ENCODE results near the gene PGM1. TPM values are rescaled to one million over a fixed set of nuclear protein-coding genes. Genes with fewer than 3 reads are reported as not detected.
A peak's percentile ranks its signal among the peaks of the same experiment; 100 is the strongest.

PGM1 gene
- total RNA-seq, 1 experiment from 2014 or later: 101 TPM

- CTCF ChIA-PET: interaction anchor here (0.5 kb wide), 1 partner anchor 1298 kb away, joined by 8 read pairs; the partner anchor contains the start of gene JAK1
- Histone ChIP-seq H3K79me2 (ENCODE audit: low read depth) (no peaks in the 10 kb centered on the region), H4K20me1 (ENCODE audit: insufficient read depth) (no peaks in the 10 kb centered on the region)
Measured at GRCh38 chr1:63668298-63668697, 75.1 kb downstream of the PGM1 start.

GRCh38 chr1:63669151-63669961 is 76.1 kb downstream of the PGM1 start:
- H3K9me2 ChIP-seq (ENCODE audit: insufficient read depth): no peaks in the 10 kb centered on the region
- no peaks in the 10 kb centered on the region for H3K27me3 ChIP-seq (ENCODE audit: insufficient read depth, low read depth)
- H3K9me3 ChIP-seq (ENCODE audit: insufficient read depth, low read depth): peaks cover 22% of the 10 kb centered on the region; the same call in 1 of the 2 replicates
- no peaks in the 10 kb centered on the region for H3K79me2 ChIP-seq (ENCODE audit: low read depth)
- H3K27ac ChIP-seq: no peak overlapping the region
- H3K36me3 ChIP-seq (ENCODE audit: low read depth): peaks cover 5% of the 10 kb centered on the region; the same call in 1 of the 2 replicates
- peak in 1 of 2 experiments; percentile 33 for DNase-seq
- intact Hi-C loops (cut with micrococcal nuclease; ENCODE audit: unreplicated experiment): loop anchor here (10.0 kb wide), 1 partner anchor 335 kb away; no protein-coding TSS in a partner anchor
- no peak overlapping the region for H3K4me2 ChIP-seq
- ChIA-PET POLR2A (ENCODE audit: unreplicated experiment) (no interaction called here), CTCF (interaction anchor here (1.1 kb wide), 1 partner anchor 23 kb away, joined by 3 read pairs; no protein-coding TSS in a partner anchor)
- BruUV-seq (replicated peaks): no TSS peak
- TF ChIP-seq EZH2 (IDR thresholded peaks at IDR 0.05; ENCODE audit: low read depth) (no peak), CTCF (conservative IDR thresholded peaks at IDR 0.05) (no peak)
- H4K20me1 ChIP-seq (ENCODE audit: insufficient read depth): no peaks in the 10 kb centered on the region
- H3K4me1 ChIP-seq (replicated peaks; ENCODE audit: insufficient read depth): peaks cover 19% of the 10 kb centered on the region
- no peak overlapping the region for H3K4me3 ChIP-seq
- H3F3A ChIP-seq (ENCODE audit: insufficient read depth, low read depth): peaks cover 16% of the 10 kb centered on the region
- H2AFZ ChIP-seq: no peak overlapping the region

More at GRCh38 chr1:63668298-63668697, 75.1 kb downstream of the PGM1 start:
- Histone ChIP-seq H3F3A (ENCODE audit: insufficient read depth, low read depth) (peaks cover 27% of the 10 kb centered on the region), H3K4me2 (no peak overlapping the region), H2AFZ (no peak overlapping the region), H3K4me3 (no peak overlapping the region), H3K4me1 (replicated peaks; ENCODE audit: insufficient read depth) (peaks cover 24% of the 10 kb centered on the region), H3K9me3 (ENCODE audit: insufficient read depth, low read depth) (peaks cover 23% of the 10 kb centered on the region; the same call in 1 of the 2 replicates), H3K27me3 (ENCODE audit: insufficient read depth, low read depth) (no peaks in the 10 kb centered on the region), H3K27ac (no peak overlapping the region), H3K36me3 (ENCODE audit: low read depth) (peaks cover 5% of the 10 kb centered on the region; the same call in 1 of the 2 replicates), H3K9me2 (ENCODE audit: insufficient read depth) (no peaks in the 10 kb centered on the region)
- no peak for TF ChIP-seq EZH2 (IDR thresholded peaks at IDR 0.05; ENCODE audit: low read depth)
- no peak for TF ChIP-seq CTCF (conservative IDR thresholded peaks at IDR 0.05)
- POLR2A ChIA-PET (ENCODE audit: unreplicated experiment): no interaction called here
- no peak for DNase-seq
- intact Hi-C loops (cut with micrococcal nuclease; ENCODE audit: unreplicated experiment): loop anchor here (10.0 kb wide), 1 partner anchor 337 kb away; no protein-coding TSS in a partner anchor
- BruUV-seq (replicated peaks): no TSS peak

- TF ChIP-seq EZH2 (IDR thresholded peaks at IDR 0.05; ENCODE audit: low read depth) (no peak), CTCF (conservative IDR thresholded peaks at IDR 0.05) (no peak)
- Histone ChIP-seq H3K27ac (no peak overlapping the region), H3K27me3 (ENCODE audit: insufficient read depth, low read depth) (no peaks in the 10 kb centered on the region), H3K9me2 (ENCODE audit: insufficient read depth) (no peaks in the 10 kb centered on the region), H3K4me3 (no peak overlapping the region), H3K79me2 (ENCODE audit: low read depth) (no peaks in the 10 kb centered on the region), H3K9me3 (ENCODE audit: insufficient read depth, low read depth) (peaks cover 14% of the 10 kb centered on the region; the same call in 1 of the 2 replicates), H2AFZ (no peak overlapping the region), H3F3A (ENCODE audit: insufficient read depth, low read depth) (peaks cover 8% of the 10 kb centered on the region), H3K36me3 (ENCODE audit: low read depth) (peaks cover 5% of the 10 kb centered on the region; the same call in 1 of the 2 replicates), H4K20me1 (ENCODE audit: insufficient read depth) (no peaks in the 10 kb centered on the region), H3K4me1 (replicated peaks; ENCODE audit: insufficient read depth) (peaks cover 18% of the 10 kb centered on the region), H3K4me2 (no peak overlapping the region)
- POLR2A ChIA-PET (ENCODE audit: unreplicated experiment): no interaction called here
- BruUV-seq (replicated peaks): no TSS peak
- intact Hi-C loops (cut with micrococcal nuclease; ENCODE audit: unreplicated experiment): loop anchor here (5.0 kb wide), 1 partner anchor 467 kb away; no protein-coding TSS in a partner anchor
- DNase-seq: no peak
- CTCF ChIA-PET: interaction anchor here (1.1 kb wide), 1 partner anchor 22 kb away, joined by 3 read pairs; no protein-coding TSS in a partner anchor
Measured at GRCh38 chr1:63670164-63670563, 77.0 kb downstream of the PGM1 start.
